GM21723 (cell line): ENCODE measurements around the gene RBM20.
"Not testable (repeated sequence)": the region's sequence is repeated elsewhere in the genome, so short reads cannot be mapped to it uniquely, and the experiment has no call there.

Experiments
- ATAC-seq: cut with Tn5 transposase; IDR thresholded peaks from one replicate; pipeline ENCODE4 v1.9.1; 2021; ENCODE audit warnings: mild to moderate bottlenecking, moderate library complexity; ENCODE audit not compliant: unreplicated experiment

RBM20 gene

DNA sequence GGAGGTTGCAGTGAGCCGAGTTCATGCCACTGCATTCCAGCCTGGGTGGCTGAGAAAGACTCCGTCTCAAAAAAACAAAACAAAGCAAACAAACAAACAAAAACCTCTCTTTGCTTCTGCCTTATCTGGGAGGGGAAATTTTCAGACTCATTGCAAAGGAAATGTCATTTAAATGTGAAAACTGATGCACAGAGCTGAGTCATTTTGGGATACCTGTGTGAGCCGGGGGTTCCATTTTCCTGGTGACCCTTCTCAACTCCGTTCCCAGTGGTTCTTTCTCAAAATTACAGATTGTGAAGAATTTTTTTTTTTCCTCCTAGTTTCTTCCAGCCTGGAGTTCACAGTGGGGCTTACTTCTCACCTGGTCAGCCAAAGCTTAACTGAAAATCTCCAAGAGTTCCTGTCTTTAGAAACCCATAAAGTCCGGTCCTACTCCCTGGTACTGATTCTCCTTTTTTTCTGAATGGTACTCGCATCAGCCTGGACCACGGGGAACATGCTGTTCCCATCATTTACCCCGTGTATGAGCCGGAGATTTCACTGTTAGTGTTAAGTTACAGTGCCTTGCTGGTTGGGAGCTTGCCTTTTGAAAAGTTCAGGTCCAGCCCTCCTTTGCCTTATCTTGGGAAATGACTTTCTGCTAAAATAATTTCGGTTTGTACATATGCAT lies 56.9 kb downstream of the RBM20 start:
- ATAC-seq: no peak

DNA sequence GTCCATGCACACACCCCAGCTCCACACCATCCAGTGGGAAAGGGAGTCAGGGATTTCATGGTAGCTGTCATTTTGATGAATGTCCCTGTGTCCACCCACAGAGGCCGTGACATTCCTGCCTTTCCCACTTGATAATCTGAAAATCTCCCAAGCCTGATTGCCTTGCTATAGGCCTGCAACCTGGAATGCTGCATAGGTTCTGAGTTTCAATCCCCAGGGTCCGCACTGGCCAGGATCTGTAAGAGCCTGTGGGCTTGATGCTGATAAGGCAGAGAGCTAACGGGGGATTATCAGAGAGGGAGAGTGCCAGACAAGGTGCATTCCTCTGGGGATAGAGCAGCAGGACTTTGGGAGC lies 57.5 kb downstream of the RBM20 start:
- ATAC-seq: no peak

DNA sequence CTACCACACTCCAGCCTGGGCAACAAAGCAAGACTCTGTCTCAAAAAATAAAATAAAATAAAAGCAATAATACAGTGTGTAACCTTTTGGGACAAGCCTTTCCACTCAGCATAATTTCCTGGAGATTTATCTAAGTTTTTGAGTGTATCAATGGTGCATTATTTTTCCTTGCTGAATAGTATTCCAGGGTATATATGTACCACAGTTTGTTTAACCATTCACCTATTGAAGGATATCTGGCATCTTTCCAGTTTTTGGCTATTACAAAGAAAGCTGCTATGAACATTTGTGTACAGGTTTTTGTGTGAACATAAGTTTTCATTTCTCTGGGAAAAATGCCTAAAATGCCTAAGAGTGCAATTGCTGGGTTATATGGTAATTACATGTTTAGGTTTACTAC lies 59.9 kb downstream of the RBM20 start:
- ATAC-seq: no peak

DNA sequence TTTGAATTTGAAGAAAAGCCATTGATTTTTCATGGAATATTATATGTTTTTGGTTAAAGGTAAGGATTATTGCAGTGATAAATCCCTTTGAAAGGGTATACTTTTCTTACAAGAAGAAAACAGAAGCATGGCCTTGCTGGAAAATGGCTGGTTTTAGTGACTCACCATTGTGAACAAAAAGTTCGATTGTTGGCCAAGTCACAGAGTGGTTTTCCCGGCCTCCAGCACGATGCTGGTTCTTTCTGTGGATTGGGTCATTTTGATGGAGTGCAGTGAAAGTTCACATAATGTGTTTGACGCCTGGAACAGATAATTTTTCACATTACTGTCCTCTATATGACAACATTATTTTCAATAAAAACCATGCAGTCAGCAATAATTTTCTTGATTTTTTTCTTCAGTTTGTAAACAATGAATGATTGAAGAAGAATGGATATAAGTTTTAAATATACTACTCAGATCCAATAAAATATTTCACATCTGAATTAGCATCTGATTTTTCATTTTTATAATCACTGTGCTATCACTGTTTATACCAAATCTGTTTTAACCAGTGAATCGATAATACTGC lies 60.9 kb downstream of the RBM20 start:
- no peak for ATAC-seq

DNA sequence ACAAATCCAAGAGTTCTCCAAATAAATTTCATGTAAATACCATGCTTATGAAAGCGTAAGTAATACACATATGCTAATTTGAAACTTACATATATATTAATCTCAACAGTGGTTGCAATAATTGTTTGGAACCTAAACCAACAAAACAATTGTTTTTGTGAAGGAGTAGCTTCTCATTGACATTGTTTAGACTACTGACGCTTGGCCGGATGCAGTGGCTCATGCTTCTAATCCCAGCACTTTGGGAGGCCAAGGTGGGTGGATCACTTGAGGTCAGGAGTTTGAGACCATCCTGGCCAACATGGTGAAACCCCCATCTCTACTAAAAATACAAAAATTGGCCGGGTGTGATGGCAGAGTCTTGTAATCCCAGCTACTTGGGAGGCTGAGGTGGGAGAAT lies 61.5 kb downstream of the RBM20 start:
- not testable (repeated sequence) for ATAC-seq

DNA sequence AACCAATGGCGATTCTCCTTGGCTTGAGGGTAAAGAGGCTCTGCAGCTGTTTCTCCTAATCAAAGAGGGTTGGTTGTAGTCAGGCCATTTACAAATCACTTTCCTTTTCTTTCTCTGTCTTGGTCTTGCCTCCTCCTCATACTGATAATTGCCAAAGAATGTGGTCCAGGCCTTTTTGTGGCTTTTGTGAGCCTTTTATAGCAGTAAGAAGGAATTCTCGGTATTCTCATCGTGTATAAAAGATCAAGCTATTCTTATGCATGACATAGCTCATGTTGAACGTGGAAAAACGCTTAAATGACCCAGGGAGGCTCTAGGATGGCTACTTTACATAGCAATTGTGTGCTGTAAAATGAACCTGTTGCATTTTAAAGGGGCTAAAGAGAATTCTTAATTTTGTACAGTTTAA lies 62.6 kb downstream of the RBM20 start:
- ATAC-seq: no peak

DNA sequence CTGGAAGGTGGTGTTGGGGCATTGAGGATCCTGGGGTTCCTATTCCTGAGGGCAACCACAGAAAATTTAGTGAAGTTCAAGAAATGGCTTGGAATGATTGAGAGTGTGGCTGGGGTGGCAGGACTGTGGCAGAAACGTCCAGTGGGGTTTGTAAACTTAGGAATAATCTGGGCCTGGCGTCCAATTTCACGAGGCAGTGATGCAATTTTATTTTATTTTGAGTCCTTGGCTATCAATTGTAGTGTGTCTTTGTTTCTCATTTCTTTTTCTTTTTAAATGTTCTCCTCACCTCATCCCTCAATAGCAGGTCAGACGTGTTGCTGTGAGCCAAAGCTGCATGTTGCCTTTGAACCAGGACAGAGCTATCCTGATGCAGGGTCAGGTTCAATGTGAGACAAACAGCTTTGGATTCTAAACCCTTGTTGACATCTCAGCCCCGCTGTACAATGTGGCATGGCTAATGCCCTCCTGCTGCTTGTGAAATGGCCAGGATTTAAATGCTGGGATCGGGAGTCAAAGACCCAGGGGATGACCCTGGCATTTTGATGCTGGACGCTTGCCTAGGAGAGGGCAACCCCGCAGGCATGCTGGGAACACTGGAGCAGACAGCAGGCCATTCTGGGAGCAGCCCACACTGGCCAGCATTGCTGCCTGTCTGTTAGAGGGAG lies 64.8 kb downstream of the RBM20 start:
- no peak for ATAC-seq

DNA sequence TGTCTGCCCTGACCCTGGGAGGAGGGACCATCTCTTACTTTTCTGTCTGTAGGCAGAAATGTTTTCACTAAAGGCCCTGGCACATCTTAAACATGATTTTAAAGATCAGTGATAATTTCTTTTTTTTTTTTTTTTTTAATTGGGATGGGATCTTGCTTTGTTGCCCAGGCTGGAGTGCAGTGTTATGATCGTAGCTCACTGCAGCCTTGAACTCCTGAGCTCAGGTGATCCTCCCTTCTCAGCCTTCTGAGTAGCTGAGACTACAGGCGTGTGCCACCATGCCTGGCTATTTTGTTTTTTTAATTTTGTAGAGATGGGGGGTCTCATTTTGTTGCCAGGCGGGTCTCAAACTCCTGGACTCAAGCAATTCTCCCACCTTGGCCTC lies 65.3 kb downstream of the RBM20 start:
- no peak for ATAC-seq

DNA sequence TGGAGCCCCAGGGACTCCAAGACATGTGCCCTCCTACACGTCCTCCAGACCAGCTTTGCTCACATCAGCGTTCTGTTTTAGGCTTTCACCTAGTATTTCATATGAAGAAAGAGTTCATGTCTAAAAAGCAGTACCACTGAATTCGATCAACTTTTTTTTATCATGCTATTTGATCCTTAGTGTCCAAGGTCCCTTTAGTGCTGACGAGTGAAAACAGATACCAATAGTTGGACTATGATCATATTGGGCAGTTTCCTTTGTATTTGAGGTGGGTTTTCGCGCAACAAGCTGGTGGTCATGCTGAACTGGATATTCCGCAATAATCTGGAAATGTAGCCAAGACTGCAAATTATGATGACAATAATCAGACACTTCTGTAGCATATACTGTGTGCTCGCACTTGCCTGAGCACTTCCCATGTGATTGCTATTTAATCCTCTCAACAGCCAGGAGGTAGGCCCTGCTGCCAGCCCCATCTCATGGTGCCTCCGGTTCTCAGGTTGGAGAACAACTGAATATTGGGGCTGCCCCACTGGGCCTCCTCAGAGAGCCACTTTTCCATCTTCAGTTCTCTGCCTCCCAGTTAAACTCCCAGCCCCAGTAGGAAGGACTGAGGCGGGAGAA lies 65.9 kb downstream of the RBM20 start:
- no peak for ATAC-seq

DNA sequence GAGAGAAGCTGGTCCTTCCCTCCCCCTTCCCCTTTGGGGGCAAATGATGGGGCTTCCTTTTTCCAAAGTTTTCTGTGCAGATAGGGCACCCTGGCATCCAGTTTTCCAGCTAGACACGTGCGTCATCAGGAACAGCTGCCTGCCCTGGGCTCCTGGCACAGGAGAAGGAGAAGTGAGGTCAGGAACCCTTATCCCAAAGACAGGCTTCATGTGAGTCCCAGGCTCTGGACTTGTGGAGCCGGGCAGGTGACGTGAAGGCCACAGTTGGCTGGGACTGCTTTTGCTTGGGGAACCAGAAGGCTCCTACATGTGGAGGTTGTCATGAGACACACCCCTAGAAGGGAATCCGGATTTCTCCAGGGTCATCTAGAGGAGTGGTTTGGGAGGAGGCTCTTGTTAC lies 66.5 kb downstream of the RBM20 start:
- no peak for ATAC-seq

DNA sequence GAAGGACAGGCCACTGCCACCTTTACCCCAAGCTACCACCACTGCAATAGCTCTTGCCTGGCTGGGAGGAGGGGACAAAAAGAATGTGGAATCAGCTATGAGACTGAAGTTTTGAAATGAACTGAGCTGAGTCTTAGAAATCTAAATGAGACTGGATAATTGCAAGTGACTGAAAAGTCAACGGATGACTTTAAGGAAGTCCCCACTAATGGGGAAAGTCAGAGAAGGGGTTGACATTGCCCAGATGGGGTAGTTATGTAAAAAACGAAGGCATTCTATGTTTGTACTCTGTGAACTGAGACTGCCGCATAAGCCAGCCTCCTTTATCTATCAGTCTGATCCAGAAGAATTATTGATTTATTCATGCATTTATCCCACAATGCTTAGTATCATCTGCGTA lies 67.2 kb downstream of the RBM20 start:
- no peak for ATAC-seq

DNA sequence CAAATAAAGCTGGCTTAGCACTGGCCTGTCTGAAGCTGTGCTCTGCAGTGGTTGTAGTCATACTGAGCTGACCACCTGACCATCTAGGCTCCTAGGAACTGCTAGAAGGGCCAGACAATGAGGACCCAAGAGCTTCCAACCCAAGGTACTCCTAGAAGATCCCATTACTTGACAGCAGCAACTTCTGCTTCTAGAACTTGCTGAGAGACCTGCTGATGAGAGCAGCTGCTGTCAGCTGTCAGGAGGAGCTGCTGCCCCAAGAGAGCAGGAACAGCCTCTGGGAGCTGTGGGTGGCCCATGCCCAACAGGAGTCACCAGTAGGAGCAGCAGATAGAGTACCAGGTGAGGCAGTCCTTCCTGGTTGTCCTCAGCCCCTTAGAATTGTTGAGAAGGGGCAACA lies 70.2 kb downstream of the RBM20 start:
- ATAC-seq: no peak

DNA sequence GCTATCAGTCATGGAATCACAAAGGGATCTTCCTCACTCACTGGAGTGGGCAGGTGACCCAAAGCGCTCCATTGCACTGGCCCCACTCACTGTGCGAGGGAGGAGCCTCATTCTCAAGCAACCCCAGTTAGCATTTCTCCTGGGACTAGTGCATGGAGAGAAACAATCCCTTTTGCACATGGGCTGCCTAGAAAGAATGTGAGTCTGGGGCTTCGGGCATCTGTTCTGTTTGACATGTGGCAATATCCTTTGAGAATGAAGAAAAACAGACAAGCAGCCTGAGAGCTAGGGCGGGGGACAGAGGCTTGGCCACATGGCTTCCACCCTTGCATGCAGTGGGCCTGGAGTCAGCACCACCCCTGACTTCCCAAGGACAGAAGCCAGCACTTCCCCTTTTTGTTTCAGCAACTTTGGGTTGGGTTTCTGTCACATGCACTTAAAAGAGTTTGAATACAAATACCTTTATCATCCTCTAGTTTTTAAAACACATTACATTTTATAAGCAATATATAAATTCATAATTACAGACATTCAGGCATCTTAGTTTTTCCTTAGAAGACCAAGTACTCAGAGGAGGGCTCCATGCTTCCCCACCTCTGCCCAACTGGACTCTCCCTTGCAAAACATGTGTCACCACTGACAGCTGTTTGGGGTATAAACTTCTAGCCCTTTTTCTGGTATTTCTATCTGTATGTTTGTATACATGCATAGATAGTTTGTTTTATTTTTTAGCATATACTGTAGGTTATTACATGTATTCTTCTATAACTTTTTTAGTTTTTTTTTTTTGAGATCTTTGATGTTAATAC lies 73.8 kb downstream of the RBM20 start:
- peak; percentile 75 for ATAC-seq

DNA sequence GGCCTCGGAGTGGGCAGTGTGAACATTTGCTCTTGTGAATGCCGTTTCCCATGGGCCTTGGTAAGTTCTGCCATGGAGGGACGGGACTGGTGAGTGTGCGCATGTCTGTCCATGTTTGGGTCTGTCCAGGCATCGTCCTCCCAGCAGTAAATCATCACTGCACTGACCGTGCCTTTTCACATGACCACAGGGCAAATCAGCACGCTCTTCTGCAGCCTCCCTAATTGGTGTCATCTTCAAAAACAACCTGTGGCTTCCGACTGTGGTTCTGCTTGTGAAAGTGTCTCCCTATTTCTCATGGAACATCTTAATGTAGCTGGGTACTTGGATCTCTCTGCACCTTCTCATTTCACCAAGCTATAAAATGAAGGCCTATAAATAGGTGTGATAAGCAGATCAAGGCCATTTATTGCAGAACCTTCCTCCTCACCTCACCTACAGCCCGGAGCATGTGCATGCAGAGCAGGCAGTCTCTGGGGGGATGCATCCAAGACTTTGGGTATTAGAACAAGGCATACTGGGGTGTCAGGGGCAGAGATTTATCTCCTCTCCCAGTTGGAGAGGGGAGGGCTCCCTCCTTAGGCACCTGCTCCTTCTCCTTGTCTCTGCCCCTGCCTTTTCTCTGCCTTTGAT lies 77.4 kb downstream of the RBM20 start:
- ATAC-seq: no peak

DNA sequence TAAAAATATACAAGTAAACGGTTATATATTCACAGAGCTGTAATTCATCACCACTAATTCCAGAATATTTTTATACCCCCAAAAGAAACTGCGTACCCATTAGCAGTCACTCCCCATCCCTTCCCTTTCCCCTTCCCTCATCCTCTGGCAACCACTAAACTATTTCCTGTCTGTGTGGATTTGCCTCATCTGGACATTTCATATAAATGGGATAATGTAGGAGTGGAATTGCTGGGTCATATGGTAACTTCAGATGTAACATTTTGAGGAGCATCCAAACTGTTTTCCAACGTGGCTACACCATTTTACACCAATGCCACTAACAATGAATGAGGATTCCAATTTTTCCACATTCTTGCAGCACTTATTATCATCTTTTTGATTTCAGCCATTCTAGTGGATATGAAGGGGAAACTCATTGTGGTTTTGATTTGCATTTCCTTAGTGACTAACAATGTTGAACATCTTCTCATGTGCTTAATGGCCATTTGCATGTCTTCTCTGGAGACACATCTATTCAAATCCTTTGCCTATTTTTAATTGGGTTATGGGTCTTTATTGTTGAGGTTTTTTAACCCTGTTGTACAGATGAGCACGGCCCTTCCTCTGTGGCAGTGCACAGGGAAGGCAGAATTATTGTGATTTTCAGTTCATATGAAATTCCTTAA lies 79.2 kb downstream of the RBM20 start:
- no peak for ATAC-seq

DNA sequence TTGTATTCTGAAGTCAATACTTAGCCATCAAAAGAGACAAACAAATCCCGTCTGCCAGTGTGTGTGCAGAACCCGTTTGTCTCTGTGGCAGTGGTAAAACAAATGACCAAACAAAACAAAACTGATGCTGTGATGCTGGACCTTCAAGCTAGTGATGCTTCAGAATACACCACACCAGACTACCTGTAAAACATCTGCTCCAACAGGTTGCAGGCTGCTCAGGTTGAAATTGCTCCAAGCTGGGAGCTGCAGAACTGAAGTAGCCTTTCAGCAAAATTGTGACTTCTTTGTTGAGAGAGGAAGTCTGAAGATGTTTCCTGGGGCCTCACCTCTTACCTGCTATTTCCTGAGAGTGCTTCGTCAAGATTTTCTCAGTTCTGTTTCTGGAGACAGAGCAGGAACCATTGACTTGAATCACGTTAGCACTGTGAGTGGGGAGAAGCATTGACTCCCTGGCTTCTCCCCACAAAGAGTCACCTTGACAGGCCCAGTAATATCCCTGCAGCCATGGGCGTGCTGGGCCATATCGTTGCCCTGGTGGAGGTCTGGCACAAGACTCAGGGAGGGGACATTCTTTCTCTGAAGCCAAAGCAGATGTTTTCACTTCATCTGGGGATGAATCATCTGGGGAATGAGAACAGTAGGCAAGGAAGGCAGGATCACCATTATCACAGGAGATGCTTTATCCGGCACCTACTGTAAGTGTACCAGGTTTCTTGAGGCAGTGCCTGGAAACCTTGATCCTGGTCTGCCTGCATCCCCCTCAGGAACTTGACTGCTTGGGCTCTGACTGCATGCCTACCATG lies 80.2 kb downstream of the RBM20 start:
- peak; percentile 85 for ATAC-seq

DNA sequence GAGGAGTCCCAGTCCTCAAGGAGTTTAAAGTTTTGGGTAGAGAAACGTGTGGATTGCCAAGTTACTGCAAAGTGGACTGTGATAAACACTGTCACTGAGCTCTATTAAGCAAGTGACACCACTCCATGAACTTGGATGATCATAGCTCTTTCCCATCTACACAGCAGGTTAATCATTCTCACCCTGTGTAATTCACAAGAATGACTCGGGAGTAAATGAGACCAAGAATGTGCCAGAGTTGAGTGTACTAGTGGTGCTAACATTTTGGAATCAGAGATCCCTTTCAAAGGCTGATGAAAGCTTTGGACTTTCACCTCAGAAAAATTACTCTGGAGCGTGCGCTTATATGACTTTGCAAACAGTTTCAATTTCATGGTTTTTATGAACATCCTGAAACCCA lies 80.8 kb downstream of the RBM20 start:
- no peak for ATAC-seq

DNA sequence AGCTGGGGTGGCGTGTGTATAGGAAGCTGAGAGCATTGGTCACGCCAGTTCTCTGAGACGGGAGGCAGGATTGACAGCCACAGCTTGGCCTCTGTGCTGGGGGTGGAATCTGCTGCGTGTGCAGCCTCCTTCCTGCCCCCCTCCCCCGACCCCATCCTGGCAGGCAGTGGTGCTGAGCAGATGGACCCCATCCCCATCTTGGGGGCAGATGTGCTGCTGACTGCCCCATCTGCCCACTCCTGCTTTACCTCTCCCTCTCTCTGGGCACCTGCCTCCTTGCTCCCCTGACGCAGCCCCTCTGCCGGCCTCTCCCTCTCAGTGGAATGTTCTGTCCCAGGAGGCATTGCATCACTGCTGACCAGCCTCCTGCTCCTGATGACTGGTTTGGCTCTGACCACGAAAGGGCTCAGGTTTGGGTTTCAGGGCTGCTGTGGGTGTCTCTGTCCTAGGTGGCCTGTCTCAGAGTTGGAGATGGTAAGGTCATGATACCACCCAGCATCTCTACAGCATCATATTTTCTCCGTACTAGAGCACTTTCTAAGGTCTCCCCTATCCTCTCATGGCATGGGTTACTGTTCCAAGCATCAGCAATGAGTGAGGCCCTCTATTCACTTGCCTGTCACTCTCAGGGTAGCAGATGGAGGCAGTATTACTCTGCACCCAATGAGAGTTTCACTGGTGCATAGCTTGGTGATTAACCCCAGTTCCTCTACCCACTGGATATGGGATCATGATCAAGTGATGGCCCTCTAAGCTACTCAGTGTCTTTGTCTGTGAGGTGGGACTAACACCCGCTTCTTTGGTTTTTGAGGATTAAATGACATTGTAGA lies 81.9 kb downstream of the RBM20 start:
- ATAC-seq: no peak

DNA sequence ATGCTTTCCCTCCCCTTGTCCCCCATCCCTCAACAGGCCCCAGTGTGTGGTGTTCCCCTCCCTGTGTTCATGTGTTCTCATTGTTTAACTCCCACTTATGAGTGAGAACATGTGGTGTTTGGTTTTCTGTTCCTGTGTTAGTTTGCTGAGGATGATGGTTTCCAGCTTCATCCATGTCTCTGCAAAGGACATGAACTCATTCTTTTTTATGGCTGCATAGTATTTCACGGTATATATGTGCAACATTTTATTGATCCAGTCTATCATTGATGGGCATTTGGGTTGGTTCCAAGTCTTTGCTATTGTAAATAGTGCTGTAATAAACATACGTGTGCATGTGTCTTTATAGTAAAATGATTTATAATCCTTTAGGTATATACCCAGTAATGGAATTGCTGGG lies 83.6 kb downstream of the RBM20 start:
- not testable (repeated sequence) for ATAC-seq
